ENCODE data around the gene ZBTB39. TPM values are rescaled to one million over a fixed set of nuclear protein-coding genes. Genes with fewer than 3 reads are reported as not detected.

The ZBTB39 gene, protein sequence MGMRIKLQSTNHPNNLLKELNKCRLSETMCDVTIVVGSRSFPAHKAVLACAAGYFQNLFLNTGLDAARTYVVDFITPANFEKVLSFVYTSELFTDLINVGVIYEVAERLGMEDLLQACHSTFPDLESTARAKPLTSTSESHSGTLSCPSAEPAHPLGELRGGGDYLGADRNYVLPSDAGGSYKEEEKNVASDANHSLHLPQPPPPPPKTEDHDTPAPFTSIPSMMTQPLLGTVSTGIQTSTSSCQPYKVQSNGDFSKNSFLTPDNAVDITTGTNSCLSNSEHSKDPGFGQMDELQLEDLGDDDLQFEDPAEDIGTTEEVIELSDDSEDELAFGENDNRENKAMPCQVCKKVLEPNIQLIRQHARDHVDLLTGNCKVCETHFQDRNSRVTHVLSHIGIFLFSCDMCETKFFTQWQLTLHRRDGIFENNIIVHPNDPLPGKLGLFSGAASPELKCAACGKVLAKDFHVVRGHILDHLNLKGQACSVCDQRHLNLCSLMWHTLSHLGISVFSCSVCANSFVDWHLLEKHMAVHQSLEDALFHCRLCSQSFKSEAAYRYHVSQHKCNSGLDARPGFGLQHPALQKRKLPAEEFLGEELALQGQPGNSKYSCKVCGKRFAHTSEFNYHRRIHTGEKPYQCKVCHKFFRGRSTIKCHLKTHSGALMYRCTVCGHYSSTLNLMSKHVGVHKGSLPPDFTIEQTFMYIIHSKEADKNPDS
- 5.8 TPM for total RNA-seq (2021; ENCODE audit: unreplicated experiment)
- 3.0 TPM for polyA plus RNA-seq (2012; ENCODE audit: insufficient read length)
- percentile 65 among the genes with signal in this experiment for Bru-seq, nascent RNA
- BruChase-seq, experiment 1, labeled RNA remaining after a 2-hour chase: percentile 81 among the genes with signal in this experiment
- percentile 53 among the genes with signal in this experiment for BruChase-seq, experiment 2, labeled RNA remaining after a 6-hour chase
- long read RNA-seq, full-length matches to known transcripts: 12 of 17 reads
- long read RNA-seq, partial matches to known transcripts: 0 of 17 reads
- long read RNA-seq, other reads (novel, unspliced or antisense): 5 of 17 reads

DNA sequence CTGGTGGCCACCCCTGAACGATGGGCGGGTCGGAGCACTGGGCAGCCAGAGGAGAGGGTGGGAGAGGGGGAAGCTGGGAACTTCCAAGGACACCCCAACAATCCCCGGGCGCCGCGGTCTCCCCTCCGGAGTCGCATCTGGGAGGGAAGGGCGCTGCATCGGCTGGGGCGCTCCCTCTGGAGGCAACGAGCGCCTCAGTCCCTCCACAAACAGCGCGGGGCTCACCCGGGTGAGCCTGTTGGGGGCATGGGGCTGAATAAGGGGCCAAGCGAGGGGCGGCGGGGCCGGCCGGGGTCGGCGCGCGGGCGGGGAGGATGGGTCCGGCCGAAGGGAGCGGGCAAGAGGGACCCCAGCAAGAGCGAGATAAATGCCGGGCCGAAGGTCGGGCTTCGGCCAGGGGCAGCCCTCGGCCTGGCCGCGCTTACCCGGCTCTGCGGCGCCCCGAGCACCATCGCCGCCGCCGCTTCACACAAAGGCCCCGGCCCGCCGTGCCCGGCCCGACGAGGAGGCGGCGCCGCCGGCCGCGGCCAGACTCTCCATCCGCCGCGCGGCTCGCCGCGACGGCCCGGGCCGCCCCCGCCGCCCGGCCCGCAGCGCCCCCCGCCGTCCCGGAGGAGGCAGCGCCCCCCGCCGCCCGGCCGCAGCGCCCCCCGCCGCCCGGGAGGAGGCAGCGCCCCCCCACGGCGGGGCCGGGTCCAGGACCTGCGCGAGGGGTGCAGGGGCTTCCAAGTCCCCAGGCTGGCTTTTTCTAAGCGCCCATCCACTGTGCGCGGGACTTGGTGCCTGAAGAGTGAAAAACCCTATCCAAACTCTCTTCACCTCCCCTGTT, at the start of gene ZBTB39:
Gene ZBTB39 (minus strand): TSS at position 567 of the 829 bp plus-strand sequence. CDS start 1,629 bp downstream, outside the sequence.
- ChIA-PET CTCF (interaction anchor here (0.7 kb wide), 1 partner anchor 90 kb away, joined by 9 read pairs; no protein-coding TSS in a partner anchor), POLR2A (no interaction called here)
- in situ Hi-C loops (cut with HindIII; ENCODE audit: low pct_unique_long_range_greater_than_20kb, low sequenced_read_pairs) (no loop called here), intact Hi-C loops (cut with micrococcal nuclease; ENCODE audit: unreplicated experiment) (loop anchor here (2.0 kb wide), 1 partner anchor 57 kb away; no protein-coding TSS in a partner anchor)
- Histone ChIP-seq H3K9me3 (ENCODE audit: control insufficient read depth, insufficient read depth, low read depth, low read length) (no peaks in the 10 kb centered on the region), H3K27me3 (ENCODE audit: control insufficient read depth, insufficient read depth, low read length) (no peaks in the 10 kb centered on the region), H3K27ac (ENCODE audit: low read length) (peak within 1 kb of the TSS; percentile 57), H3K4me3 (ENCODE audit: low read depth in 2 of 2, low read length in 2 of 2) (peak within 1 kb of the TSS; percentile 73 to 74), H3K36me3 (ENCODE audit: control insufficient read depth, insufficient read depth, low read length) (peaks cover 3% of the 10 kb centered on the region; the same call in 1 of the 2 replicates), H3K4me1 (ENCODE audit: control insufficient read depth, insufficient read depth, low read length) (peaks cover 14% of the 10 kb centered on the region)
- TF ChIP-seq, protein P1, sequence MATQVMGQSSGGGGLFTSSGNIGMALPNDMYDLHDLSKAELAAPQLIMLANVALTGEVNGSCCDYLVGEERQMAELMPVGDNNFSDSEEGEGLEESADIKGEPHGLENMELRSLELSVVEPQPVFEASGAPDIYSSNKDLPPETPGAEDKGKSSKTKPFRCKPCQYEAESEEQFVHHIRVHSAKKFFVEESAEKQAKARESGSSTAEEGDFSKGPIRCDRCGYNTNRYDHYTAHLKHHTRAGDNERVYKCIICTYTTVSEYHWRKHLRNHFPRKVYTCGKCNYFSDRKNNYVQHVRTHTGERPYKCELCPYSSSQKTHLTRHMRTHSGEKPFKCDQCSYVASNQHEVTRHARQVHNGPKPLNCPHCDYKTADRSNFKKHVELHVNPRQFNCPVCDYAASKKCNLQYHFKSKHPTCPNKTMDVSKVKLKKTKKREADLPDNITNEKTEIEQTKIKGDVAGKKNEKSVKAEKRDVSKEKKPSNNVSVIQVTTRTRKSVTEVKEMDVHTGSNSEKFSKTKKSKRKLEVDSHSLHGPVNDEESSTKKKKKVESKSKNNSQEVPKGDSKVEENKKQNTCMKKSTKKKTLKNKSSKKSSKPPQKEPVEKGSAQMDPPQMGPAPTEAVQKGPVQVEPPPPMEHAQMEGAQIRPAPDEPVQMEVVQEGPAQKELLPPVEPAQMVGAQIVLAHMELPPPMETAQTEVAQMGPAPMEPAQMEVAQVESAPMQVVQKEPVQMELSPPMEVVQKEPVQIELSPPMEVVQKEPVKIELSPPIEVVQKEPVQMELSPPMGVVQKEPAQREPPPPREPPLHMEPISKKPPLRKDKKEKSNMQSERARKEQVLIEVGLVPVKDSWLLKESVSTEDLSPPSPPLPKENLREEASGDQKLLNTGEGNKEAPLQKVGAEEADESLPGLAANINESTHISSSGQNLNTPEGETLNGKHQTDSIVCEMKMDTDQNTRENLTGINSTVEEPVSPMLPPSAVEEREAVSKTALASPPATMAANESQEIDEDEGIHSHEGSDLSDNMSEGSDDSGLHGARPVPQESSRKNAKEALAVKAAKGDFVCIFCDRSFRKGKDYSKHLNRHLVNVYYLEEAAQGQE (IDR thresholded peaks at IDR 0.05; ENCODE audit: insufficient read depth in 1 of 2, low read depth in 2 of 2, low read length in 1 of 2): no peak
- peak; percentile 53; the same call in 1 of the 2 replicates for TF ChIP-seq SIN3A (IDR thresholded peaks at IDR 0.05; ENCODE audit: borderline replicate concordance, insufficient read depth, low read depth, low read length)
- TF ChIP-seq, protein P2, sequence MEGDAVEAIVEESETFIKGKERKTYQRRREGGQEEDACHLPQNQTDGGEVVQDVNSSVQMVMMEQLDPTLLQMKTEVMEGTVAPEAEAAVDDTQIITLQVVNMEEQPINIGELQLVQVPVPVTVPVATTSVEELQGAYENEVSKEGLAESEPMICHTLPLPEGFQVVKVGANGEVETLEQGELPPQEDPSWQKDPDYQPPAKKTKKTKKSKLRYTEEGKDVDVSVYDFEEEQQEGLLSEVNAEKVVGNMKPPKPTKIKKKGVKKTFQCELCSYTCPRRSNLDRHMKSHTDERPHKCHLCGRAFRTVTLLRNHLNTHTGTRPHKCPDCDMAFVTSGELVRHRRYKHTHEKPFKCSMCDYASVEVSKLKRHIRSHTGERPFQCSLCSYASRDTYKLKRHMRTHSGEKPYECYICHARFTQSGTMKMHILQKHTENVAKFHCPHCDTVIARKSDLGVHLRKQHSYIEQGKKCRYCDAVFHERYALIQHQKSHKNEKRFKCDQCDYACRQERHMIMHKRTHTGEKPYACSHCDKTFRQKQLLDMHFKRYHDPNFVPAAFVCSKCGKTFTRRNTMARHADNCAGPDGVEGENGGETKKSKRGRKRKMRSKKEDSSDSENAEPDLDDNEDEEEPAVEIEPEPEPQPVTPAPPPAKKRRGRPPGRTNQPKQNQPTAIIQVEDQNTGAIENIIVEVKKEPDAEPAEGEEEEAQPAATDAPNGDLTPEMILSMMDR (IDR thresholded peaks at IDR 0.05): peak; percentile 98
- BruUV-seq (replicated peaks): no TSS peak
- ATAC-seq (peak; percentile 91), DNase-seq (ENCODE audit: low read depth, low spot score) (no peak)

DNA sequence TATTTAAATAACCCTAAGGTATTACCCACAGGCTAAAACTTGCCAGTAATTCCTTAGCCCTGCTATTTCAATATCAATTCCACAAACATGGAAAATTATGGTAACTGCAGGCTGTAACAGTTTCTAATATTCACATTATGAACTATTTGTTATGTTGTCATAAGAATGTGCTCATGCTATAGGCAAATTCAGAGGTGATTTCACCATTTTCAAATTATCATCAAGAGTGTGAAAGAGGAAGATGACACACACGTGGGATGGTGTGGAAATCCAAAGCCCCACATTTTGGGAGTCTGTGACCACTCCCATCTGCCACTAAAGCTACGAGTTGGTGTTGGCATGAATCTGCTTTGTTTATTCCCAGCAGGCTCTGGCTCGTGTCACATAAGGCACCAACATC, 49.5 kb upstream of the ZBTB39 start:
- no peaks in the 10 kb centered on the region for H3K27me3 ChIP-seq (ENCODE audit: control insufficient read depth, insufficient read depth, low read length)
- ATAC-seq: no peak
- POLR2A ChIA-PET: no interaction called here
- TF ChIP-seq, protein P2 (IDR thresholded peaks at IDR 0.05): no peak
- TF ChIP-seq TCF7L2 (IDR thresholded peaks at IDR 0.05; ENCODE audit: low read depth, low read length) (no peak), SIN3A (IDR thresholded peaks at IDR 0.05; ENCODE audit: borderline replicate concordance, insufficient read depth, low read depth, low read length) (no peak), POLR2AphosphoS5 (IDR thresholded peaks at IDR 0.05; ENCODE audit: low read depth, low read length) (no peak)
- TF ChIP-seq, protein P1 (IDR thresholded peaks at IDR 0.05; ENCODE audit: insufficient read depth in 1 of 2, low read depth in 2 of 2, low read length in 1 of 2): no peak
- H3K36me3 ChIP-seq (ENCODE audit: control insufficient read depth, insufficient read depth, low read length): peaks cover 34% of the 10 kb centered on the region
- no peak overlapping the region for H3K27ac ChIP-seq (ENCODE audit: low read length)
- H3K4me1 ChIP-seq (ENCODE audit: control insufficient read depth, insufficient read depth, low read length): no peaks in the 10 kb centered on the region
- H3K9me3 ChIP-seq (ENCODE audit: control insufficient read depth, insufficient read depth, low read depth, low read length): no peaks in the 10 kb centered on the region
- in situ Hi-C loops (cut with HindIII; ENCODE audit: low pct_unique_long_range_greater_than_20kb, low sequenced_read_pairs) (no loop called here), intact Hi-C loops (cut with micrococcal nuclease; ENCODE audit: unreplicated experiment) (no loop called here)
- TSS peak; percentile 36 for BruUV-seq (replicated peaks)
- DNase-seq (ENCODE audit: low read depth, low spot score): no peak
- H3K4me3 ChIP-seq (ENCODE audit: low read depth in 2 of 2, low read length in 2 of 2): no peak overlapping the region
- CTCF ChIA-PET: no interaction called here
